Osteocyte (in vitro differentiated cells): ENCODE measurements around the gene NCAPG2. TPM values are rescaled to one million over a fixed set of nuclear protein-coding genes. Genes with fewer than 3 reads are reported as not detected.

ENCODE experiments used
- DNase-seq: peaks from one replicate; pipeline ENCODE4 v3.0.0; 2021; ENCODE audit warnings: mixed read lengths; ENCODE audit not compliant: unreplicated experiment; ENCODE audit errors: extremely low spot score
- H3K27ac Mint-ChIP-seq: one replicate; pipeline ENCODE4 v1.8.0; 2021; ENCODE audit warnings: mild to moderate bottlenecking, mixed read lengths; ENCODE audit not compliant: unreplicated experiment
- H3K27me3 Mint-ChIP-seq: one replicate; pipeline ENCODE4 v1.8.0; 2021; ENCODE audit warnings: mixed read lengths; ENCODE audit not compliant: unreplicated experiment
- H3K36me3 Mint-ChIP-seq: one replicate; pipeline ENCODE4 v1.8.0; 2021; ENCODE audit warnings: mixed read lengths; ENCODE audit not compliant: unreplicated experiment
- H3K4me1 Mint-ChIP-seq: one replicate; pipeline ENCODE4 v1.8.0; 2021; ENCODE audit warnings: mixed read lengths; ENCODE audit not compliant: unreplicated experiment
- H3K4me3 Mint-ChIP-seq: one replicate; pipeline ENCODE4 v1.8.0; 2021; ENCODE audit warnings: mild to moderate bottlenecking, moderate library complexity, mixed read lengths; ENCODE audit not compliant: unreplicated experiment
- H3K9me3 Mint-ChIP-seq: one replicate; pipeline ENCODE4 v1.8.0; 2021; ENCODE audit warnings: mixed read lengths; ENCODE audit not compliant: unreplicated experiment
- total RNA-seq: library from RNA; stranded (reverse); gene quantifications from 2 replicates; pipeline ENCODE4 v1.2.1, GENCODE V29; 2021
- TF ChIP-seq, protein P1 (sequence below): fragments of 200-600 bp; sonication (generic); IDR thresholded peaks from 2 replicates; pipeline ENCODE4 v1.5.0; 2021; ENCODE audit warnings: antibody characterized with exemption, mild to moderate bottlenecking, moderate library complexity

Gene NCAPG2
- total RNA-seq, 1 donor from 2014 or later: 19.9 TPM

- H3K4me3 Mint-ChIP-seq: no peak overlapping the region
- DNase-seq: no peak
- H3K27me3 Mint-ChIP-seq: no peaks in the 10 kb centered on the region
- no peaks in the 10 kb centered on the region for H3K9me3 Mint-ChIP-seq
- no peaks in the 10 kb centered on the region for H3K4me1 Mint-ChIP-seq
- H3K27ac Mint-ChIP-seq: no peak overlapping the region
- TF ChIP-seq, protein P1, sequence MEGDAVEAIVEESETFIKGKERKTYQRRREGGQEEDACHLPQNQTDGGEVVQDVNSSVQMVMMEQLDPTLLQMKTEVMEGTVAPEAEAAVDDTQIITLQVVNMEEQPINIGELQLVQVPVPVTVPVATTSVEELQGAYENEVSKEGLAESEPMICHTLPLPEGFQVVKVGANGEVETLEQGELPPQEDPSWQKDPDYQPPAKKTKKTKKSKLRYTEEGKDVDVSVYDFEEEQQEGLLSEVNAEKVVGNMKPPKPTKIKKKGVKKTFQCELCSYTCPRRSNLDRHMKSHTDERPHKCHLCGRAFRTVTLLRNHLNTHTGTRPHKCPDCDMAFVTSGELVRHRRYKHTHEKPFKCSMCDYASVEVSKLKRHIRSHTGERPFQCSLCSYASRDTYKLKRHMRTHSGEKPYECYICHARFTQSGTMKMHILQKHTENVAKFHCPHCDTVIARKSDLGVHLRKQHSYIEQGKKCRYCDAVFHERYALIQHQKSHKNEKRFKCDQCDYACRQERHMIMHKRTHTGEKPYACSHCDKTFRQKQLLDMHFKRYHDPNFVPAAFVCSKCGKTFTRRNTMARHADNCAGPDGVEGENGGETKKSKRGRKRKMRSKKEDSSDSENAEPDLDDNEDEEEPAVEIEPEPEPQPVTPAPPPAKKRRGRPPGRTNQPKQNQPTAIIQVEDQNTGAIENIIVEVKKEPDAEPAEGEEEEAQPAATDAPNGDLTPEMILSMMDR: no peak
- no peaks in the 10 kb centered on the region for H3K36me3 Mint-ChIP-seq
These were observed 100.5 kb downstream of the NCAPG2 start for GRCh38 chr7:158603773-158604755.

- TF ChIP-seq, protein P1: no peak
- H3K4me3 Mint-ChIP-seq: no peak overlapping the region
- no peaks in the 10 kb centered on the region for H3K27me3 Mint-ChIP-seq
- DNase-seq: no peak
- no peak overlapping the region for H3K27ac Mint-ChIP-seq
- no peaks in the 10 kb centered on the region for H3K9me3 Mint-ChIP-seq
- no peaks in the 10 kb centered on the region for H3K4me1 Mint-ChIP-seq
- no peaks in the 10 kb centered on the region for H3K36me3 Mint-ChIP-seq
These were observed 101.5 kb downstream of the NCAPG2 start for GRCh38 chr7:158602905-158603772.

GRCh38 chr7:158602041-158602440 is 102.6 kb downstream of the NCAPG2 start:
- TF ChIP-seq, protein P1: no peak
- no peaks in the 10 kb centered on the region for H3K36me3 Mint-ChIP-seq

GRCh38 chr7:158601090-158601489 is 103.5 kb downstream of the NCAPG2 start:
- DNase-seq: no peak
- Mint-ChIP-seq H3K9me3 (no peaks in the 10 kb centered on the region), H3K4me3 (no peak overlapping the region), H3K27ac (no peak overlapping the region), H3K4me1 (no peaks in the 10 kb centered on the region), H3K36me3 (no peaks in the 10 kb centered on the region), H3K27me3 (no peaks in the 10 kb centered on the region)
- TF ChIP-seq, protein P1: no peak

More at GRCh38 chr7:158602041-158602440, 102.6 kb downstream of the NCAPG2 start:
- DNase-seq: no peak
- Mint-ChIP-seq H3K27me3 (no peaks in the 10 kb centered on the region), H3K4me1 (no peaks in the 10 kb centered on the region), H3K27ac (no peak overlapping the region), H3K9me3 (no peaks in the 10 kb centered on the region), H3K4me3 (no peak overlapping the region)
